Measurements from ENCODE around the gene ABLIM2.

DNA sequence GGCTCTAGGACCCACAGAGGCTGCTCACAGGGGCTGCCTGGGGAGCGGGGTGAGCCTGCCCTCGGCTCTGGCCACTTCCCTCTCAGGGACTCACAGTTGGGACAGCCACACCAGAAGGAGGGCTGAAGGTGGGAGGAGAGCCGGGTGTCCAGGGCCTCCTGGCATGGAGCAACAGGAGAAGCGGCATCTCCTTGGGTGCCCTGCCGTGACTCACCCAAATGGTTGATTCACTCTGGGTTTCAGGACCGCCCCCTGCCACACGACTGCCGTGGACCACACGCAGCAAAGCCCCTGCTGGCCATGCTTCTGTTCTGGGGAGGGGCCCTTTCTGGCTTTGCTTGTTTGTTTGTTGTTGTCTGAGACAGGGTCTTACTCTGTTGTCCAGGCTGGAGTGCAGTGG, 132.9 kb downstream of the ABLIM2 start:
- TF ChIP-seq, protein P1, sequence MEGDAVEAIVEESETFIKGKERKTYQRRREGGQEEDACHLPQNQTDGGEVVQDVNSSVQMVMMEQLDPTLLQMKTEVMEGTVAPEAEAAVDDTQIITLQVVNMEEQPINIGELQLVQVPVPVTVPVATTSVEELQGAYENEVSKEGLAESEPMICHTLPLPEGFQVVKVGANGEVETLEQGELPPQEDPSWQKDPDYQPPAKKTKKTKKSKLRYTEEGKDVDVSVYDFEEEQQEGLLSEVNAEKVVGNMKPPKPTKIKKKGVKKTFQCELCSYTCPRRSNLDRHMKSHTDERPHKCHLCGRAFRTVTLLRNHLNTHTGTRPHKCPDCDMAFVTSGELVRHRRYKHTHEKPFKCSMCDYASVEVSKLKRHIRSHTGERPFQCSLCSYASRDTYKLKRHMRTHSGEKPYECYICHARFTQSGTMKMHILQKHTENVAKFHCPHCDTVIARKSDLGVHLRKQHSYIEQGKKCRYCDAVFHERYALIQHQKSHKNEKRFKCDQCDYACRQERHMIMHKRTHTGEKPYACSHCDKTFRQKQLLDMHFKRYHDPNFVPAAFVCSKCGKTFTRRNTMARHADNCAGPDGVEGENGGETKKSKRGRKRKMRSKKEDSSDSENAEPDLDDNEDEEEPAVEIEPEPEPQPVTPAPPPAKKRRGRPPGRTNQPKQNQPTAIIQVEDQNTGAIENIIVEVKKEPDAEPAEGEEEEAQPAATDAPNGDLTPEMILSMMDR (IDR thresholded peaks at IDR 0.05), result no peak
- TF ChIP-seq EHMT2 (IDR thresholded peaks at IDR 0.05; ENCODE audit: low read depth) (no peak), KDM5A (IDR thresholded peaks at IDR 0.05) (no peak), RAD21 (conservative IDR thresholded peaks at IDR 0.05 in 1 of 2, IDR thresholded peaks at IDR 0.05 in 1 of 2) (no peak), HOXA7 (CRISPR knock-in tag; IDR thresholded peaks at IDR 0.05) (no peak), CHD4 (IDR thresholded peaks at IDR 0.05; ENCODE audit: borderline replicate concordance) (no peak), RNF2 (IDR thresholded peaks at IDR 0.05; ENCODE audit: borderline replicate concordance, low read depth) (no peak), HDAC2 (IDR thresholded peaks at IDR 0.05) (no peak), NR3C1 (IDR thresholded peaks at IDR 0.05) (no peak), EP300 (IDR thresholded peaks at IDR 0.05) (no peak), SMC3 (IDR thresholded peaks at IDR 0.05) (no peak)
- TF ChIP-seq, protein P2, sequence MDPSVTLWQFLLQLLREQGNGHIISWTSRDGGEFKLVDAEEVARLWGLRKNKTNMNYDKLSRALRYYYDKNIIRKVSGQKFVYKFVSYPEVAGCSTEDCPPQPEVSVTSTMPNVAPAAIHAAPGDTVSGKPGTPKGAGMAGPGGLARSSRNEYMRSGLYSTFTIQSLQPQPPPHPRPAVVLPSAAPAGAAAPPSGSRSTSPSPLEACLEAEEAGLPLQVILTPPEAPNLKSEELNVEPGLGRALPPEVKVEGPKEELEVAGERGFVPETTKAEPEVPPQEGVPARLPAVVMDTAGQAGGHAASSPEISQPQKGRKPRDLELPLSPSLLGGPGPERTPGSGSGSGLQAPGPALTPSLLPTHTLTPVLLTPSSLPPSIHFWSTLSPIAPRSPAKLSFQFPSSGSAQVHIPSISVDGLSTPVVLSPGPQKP (IDR thresholded peaks at IDR 0.05; ENCODE audit: low read depth, low read length), result no peak
